UCSD-AML1 (cell line): ENCODE measurements around the gene PRRX2.

ENCODE experiments used
- DNase-seq: peaks from one replicate; lab custom pipeline; 2025; ENCODE audit not compliant: unreplicated experiment; lab: John Stamatoyannopoulos, UW

The PRRX2 gene

DNA sequence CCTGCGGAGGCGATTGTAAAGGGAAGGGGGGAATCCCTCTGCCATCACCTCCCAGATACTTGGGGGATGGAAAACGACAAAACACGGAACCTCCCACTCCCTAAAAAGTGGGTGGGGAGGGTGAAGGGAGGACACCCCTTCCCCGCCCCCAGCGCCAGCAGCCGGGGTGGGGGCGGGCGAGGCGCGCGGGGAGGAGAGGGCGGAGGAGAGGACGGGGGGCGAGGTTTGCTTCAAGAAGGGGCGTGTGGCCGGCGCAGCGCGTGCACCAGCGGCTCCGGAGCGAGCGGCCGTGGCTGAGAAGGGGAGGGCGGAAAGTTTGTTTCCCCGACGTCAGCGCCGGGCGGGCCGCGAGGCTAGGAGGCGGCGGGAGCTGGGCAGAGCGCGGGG is at the start of gene PRRX2:
TSS of gene PRRX2 (plus strand) at position 259 of the 387 bp plus-strand sequence. CDS start 221 bp downstream, outside the sequence.
- DNase-seq = no peak

DNA sequence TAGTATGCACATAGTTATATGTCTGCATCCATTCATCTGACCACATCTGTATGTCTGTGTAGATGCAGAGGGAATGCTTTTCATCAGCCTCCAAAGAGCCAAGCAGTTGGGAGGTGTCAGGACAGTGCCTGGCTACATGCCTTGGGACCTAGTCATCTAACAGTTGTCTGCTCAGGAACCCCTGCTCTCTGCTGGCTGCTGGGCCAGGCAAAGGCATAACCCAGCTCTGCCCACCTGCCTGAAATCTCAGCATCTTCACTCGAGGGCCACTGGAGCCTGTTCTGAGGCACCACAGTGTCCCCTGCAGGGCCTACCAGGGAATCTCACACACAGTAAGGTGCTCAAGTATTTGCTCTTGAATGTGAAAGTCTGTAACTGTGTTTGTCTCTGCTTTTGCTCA is 48.3 kb upstream of the PRRX2 start:
- DNase-seq = no peak

DNA sequence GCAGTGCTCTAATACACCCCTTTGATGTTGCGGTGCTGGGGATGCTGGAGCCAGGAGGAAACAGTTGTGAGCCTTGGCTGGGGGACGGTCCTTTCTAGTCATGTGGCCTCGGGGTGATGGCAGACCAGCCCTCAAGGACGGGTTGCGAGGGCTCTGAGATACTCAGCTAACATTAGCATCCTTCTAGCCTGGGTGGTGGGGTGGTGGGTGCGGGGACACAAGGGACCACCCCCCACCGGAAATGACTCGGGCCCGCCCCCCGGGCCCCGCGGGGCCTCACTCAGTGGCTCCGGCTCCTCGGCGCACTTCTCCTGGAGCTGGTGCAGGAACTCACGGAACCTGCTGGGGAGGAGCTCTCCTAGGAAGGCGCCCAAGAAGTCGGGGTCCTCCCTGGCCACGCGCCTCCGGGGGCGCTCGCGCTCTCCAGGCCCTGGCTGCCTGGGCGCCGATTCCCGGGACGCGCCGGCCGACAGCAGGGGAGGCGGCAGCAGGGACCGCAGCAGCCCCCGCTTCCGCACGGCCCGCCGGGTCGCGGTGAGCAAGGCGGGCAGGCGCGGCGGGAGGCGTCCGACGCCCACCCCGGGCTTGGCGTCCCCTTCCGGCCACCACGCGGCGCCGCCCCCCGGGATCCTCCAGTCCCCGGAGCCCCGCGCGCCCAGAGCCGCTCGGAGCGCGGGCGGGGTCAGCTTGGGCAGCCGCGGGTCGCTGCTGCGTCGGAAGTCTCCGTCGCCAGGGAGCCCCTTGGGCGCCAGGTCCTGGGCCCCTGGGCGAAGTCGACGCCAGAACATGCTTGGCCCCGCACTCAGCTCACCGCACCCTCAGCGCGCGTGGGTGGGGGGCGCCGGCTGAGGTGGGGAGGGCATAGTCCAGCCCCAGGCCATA is 45.4 kb upstream of the PRRX2 start:
- peak; percentile 42 for DNase-seq

- no peak for DNase-seq
These were observed 44.7 kb upstream of the PRRX2 start, which contains the start of gene C9orf50 for GRCh38 chr9:129620669-129621295. Gene C9orf50 (minus strand): TSS chr9:129621101. CDS start chr9:129620574, 527 bp downstream.

DNA sequence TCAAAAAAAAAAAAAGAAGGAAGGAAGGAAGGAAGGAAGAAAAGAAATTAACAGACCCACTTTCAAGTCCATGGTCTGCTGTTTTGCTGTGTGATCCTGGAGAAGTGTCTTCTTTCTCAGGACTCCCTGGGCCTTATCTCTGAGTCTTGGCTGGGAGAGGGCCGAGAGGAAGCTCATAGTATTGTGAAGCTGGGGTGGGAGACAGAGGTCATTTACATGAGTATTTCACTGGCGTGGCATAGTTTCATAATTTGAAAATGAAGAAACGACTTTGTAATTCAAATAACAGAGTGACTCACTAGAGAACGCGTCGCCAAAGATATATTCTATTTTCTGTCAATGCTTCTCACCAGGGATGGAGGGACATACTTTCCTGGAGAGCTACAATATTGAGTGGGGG is 42.1 kb upstream of the PRRX2 start:
- DNase-seq = no peak

DNA sequence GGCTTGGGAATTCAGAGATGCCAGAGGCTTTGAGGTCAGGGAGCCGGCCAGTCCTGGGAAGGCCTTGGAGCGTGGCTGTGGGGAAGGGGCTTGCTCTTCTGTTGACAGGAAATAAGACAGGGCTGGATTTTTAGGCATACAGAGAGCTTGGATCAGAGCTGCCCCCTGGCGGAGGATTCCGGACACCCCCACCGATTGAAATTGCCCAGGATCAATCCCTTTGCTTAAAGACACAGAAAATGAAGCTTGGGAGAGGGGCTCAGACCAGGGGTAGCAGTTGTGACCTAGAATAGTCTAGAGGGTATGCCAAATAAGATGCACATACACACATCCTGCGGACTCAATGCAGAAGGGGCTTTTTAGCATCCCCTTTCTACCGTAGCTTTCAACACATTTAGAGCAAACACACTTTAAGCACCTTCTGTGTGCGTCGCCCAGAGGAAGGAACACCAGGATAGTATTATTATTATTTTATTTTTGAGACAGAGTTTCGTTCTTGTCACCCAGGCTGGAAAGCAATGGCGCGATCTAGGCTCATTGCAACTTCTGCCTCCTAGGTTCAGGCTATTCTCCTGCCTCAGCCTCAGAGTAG is 41.2 kb upstream of the PRRX2 start:
- peak; percentile 75 for DNase-seq

GRCh38 chr9:129624947-129625346 is 40.5 kb upstream of the PRRX2 start:
- DNase-seq = peak; percentile 40

GRCh38 chr9:129626079-129626624 is 39.3 kb upstream of the PRRX2 start, which contains the start of gene NTMT1:
Gene NTMT1 (plus strand): TSS chr9:129626163. CDS start chr9:129632704, 6,541 bp downstream.
- DNase-seq = peak; percentile 88

DNA sequence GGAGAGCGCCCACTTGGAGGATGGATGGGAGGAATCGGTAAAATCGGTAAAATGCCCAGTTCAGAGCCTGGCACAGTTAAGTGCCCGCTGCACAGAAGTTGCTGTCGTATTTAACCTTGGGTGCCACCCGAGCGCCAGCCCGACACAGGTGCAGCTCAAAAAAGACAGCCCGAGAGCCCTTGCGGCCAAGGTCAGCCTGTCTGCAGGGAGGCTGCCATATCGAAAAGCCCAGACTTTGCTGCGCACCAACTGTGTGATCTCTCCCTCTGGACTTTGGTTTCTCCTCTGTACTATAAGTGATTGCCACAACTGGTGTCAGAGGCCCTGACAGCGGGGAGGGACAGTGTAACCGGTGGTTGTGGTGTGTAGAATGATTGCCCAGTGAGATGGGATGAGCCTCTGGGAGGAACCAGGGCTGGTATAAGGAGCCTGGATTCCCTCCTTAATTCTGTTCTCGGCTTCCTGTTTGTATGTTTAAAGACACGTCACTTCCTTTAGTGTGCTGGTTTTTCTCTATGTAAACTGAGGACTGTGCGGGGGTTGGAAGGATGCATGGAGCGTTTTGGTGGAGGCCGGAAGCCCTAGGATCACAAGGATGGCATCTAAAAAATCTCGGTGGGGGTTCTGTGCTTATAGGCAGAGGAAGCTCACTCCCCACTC is 38.7 kb upstream of the PRRX2 start:
- no peak for DNase-seq

GRCh38 chr9:129627556-129628440 is 37.6 kb upstream of the PRRX2 start:
- no peak for DNase-seq

DNA sequence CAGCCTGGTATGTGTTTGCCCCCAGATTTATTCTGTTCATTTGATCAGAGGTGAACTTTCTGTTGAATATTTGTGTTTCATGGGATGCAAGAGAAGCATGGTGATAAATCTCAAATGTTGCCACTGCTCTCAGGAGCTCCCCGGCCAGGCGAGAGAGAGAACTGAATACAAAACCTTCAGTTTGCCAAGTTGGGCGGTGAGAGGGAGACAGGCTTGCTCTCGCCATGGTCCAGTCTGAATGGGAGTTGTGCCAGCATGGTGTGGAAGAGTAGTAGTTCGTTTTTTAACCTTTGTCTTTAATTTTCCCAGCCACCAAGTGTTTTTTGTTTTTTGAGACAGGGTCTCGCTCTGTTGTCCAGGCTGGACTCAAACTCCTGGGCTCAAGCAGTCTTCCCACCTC is 36.7 kb upstream of the PRRX2 start:
- no peak for DNase-seq

DNA sequence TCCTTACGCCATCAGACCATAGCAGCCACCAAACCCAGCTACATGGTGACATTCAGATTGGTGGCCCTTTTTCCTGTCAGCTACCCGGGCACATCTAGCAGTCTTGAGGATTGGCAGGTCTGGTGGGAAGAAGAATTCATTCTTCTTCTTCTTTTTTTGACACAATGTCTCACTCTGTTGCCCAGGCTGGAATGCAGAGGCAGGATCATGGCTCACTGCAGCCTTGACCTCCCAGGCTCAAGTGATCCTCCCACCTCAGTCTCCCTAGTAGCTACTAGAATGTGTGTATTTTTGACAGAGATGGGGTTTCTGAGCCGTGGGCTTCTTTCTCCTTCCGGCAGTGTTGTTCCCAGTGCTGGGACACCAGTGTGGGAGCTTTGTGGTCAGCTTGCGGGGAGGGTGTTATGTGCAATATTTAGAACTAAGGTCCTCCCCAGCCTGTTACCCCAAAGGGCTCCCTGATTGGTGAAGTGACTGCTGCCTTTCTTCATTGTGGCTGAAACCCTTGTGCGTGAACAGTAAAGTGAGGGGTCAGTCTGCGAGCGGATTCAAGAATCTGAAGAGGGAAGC is 36.1 kb upstream of the PRRX2 start:
- DNase-seq = no peak

- DNase-seq = no peak
These were observed 34.3 kb upstream of the PRRX2 start for GRCh38 chr9:129630967-129631673.

- DNase-seq = no peak
These were observed 33.7 kb upstream of the PRRX2 start for GRCh38 chr9:129631674-129632129.

GRCh38 chr9:129632460-129632859 is 33.0 kb upstream of the PRRX2 start:
- DNase-seq = no peak

DNA sequence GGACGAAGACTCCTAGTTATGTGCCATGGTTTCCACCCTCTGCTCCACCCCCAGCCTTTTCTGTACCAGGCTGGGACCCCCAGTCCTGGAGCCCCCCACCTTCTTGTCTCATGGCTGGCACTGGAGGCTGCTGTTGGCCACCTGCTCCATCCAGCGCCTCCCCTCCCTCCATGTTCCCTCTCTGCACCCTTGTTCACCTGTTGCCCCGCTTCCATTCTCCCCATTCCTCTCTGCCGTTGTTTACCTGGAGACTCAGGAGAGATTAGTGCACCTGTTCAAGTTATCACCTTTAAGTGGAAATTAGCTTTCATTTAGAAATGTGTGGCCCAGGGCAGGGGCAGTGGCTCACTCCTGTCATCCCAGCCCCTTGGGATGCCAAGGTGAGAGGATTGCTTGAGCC is 32.2 kb upstream of the PRRX2 start:
- DNase-seq = no peak

- DNase-seq = no peak
These were observed 31.6 kb upstream of the PRRX2 start for GRCh38 chr9:129633848-129634247.

- no peak for DNase-seq
These were observed 30.1 kb upstream of the PRRX2 start for GRCh38 chr9:129635099-129636065.
